Measurements from ENCODE around the gene ATF6. TPM values are rescaled to one million over a fixed set of nuclear protein-coding genes. Genes with fewer than 3 reads are reported as not detected.

The ATF6 gene
- total RNA-seq, 1 experiment from 2014 or later: 6.2 TPM

DNA sequence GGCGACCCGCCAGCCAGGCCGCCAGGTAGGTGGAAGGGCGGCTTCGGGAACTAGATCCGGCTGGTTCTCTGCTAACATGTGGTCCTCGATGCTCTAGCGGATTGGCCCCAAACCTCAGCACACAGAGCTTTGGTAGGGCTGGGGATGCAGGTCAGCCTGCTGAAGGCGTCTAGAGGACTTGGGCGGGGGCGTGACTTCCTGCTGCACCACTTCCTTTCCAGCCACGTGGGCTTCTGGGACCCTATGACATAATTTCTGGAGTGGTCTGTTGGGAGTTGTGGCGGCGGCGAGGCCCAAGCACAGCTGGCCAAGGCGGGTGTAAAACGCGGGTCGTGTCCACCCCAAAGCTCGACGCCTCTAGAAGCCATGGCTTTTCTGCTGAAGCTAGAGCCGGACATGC, 124.5 kb downstream of the ATF6 start:
- no peak for DNase-seq (ENCODE audit: low spot score)

DNA sequence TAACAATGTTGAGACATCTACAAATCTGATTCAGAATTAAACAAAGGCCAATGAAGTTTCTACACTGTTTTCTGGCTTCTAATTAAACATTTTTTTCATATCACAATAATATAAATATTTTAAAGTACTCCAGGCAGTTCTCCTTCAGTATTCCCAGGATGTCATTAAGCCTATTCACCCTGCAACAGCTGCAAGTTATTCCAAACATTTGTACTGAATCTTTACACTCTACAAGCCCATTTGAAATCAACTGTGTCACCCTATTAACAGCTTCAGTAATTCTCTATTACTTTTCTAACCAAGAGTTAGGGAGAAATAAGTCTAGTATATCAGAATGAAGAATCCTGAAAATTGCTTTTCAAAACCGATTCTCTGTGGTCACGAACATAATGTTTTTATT, 133.0 kb downstream of the ATF6 start:
- no peak for DNase-seq (ENCODE audit: low spot score)

DNA sequence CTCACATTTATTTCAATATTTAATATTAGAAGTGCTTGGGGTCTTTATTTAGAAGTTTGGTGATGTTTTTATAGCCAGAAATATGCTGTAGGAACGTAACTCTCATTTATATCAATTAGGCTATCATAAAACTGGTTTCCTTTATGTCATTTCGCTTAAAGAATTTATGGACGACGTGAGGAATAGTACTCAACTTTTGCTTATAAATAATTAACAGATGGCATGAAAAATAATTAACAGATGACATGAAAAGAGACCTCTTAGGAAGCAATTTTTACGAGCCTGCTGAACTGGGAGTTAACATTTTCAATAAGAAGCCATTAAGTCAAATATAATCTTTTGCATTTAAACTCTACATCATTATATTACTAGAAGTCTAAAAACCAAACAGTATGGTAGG, 134.0 kb downstream of the ATF6 start:
- DNase-seq (ENCODE audit: low spot score): peak; percentile 29

DNA sequence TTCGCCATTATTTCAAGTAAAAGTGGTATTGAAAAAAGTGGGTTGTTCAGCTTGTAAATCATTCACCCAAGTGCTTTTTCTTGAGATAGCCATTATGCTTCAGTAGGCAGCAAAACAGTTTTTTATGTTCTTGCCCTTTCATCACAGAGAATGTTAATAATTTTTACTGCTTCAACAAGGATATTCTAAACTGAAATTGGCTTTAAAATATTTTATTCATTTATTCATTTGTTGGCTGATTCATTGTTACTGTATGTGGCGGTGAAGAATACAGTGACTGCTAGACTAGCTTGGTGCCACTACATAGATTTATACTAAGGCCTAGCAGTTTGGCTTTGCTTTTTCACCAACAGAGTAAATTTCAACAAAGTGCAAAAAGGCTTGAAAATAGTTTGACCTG, 136.1 kb downstream of the ATF6 start:
- DNase-seq (ENCODE audit: low spot score): no peak

DNA sequence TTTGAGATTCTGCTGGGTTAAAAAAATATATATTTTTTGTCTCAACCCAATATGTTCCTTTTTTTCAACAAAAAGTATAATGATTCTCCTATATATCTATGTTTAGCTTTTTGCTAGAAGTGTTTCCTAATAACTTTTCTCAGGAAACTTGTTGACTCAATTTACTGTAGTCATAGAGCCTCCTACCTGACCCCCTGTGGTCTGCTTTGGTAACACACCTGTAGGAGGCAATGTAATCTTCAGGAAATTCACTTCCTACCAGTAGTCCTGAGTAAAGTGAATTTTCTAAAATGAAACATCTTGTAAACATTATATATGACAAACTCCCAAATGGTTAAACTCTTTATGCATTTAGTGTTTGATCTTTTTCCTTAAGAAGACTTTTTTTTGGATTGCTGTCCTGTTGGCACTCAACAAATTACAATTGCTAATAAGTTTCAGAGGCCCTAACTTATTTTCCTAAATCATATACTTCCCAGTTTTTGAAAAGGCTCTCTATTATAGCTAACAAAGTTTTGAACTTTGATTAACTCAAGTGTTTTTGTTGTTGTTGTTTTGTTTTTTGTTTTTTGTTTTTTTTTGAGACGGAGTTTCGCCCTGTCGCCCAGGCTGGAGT, 139.3 kb downstream of the ATF6 start:
- peak; percentile 46 for DNase-seq (ENCODE audit: low spot score)

DNA sequence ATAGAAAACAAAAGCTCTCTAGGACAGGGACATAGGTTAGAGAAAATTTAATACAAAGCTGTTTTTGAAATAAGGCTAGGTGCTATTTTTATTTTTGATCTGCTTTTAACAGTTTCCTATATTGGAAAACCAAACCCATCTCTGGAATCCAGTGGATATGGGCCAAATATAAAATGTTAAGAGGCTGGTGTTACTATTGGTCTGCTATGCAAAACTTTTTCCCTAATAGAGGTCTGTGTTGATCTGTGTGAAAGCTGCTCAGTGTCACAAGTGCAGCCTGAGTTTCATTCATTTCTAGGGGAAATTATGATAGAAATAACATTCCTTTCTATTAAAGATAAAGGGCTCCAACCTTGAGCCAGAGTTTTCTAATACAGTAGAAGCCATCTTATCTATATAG, 141.1 kb downstream of the ATF6 start:
- DNase-seq (ENCODE audit: low spot score): no peak

DNA sequence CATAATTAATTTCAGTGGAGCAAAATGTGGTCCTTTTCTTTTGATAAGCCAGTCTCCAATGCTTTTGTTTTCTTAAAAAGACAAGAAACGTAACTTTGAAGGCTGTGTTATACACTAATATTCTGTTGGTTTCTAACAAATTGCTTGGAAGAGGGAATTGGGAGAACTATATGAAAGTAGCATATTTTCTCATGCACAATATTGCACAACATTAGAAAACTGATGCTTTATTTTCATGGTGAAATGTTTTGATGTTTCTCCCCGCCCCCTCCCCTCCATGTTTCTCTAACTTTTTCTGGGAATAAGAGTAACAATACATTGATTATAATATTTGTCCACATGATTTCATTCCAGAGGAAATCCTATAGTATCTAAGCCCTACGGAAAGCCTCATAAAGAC, 142.1 kb downstream of the ATF6 start:
- no peak for DNase-seq (ENCODE audit: low spot score)

DNA sequence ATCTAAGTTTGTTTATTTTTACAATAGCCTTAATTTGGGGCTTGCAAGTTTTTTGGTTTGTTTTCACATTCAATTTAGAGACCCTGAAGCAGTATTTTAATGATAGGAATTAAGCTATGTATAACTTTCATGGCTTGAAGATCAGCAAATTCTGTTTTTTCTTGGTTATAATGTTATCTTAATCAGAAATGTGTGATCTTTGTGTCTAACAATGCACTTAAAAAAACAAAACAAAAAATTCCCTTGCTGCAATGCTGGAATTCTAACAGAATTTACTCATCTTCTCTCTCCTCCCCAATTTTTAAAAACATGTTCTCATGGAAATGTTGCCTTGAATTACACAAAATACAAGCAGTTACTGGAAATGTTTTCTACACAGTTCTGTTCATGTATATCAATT, 144.5 kb downstream of the ATF6 start:
- DNase-seq (ENCODE audit: low spot score): no peak

DNA sequence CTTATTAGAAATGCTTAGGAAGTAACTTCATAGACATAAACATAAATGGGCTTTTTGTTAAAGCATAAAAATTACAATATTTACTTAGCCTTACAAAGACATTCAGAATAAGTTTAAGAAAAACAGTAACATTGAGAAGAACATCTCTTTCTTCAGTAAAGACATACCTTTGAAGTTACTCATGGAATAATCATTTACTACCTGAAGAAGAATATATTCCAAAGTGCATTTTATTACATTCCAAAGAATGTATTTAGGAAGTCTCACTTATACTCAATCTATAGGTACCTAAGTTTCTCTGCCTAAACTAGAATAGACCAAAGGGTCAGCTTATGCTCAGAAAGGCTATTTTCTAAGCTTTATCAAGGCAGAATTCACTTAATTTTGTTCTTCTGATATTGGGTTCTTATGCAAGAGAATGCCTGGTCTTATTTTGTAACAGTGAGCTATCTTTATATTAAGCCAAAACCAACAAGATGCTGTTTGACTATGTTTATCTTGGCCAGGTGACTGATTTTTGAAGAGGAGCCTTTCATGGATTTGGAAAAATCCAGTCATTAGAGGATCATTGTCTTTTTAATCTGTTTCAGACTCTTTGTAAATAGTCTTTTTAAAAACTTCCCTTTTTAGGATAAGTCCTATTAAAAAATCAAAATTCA, 147.5 kb downstream of the ATF6 start:
- peak; percentile 25 for DNase-seq (ENCODE audit: low spot score)

DNA sequence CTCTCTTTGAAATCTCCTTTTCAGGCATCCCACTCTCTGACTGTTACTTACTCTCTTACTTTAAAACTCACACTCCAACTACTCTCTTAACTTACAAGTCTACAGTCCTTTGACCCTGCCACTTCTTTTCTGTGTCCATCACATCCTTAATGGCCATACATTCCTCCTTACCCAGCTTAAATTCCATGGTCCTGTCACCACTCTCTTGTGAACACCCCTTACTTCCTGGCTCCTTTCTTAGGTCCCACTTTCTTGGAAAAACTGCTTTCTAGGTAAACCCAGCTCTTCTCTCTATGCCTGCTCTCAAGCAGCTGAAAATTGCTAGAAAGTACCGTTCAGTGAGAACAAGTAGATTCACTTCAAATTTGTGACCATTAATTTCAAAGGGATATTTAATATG, 148.5 kb downstream of the ATF6 start:
- DNase-seq (ENCODE audit: low spot score): no peak

DNA sequence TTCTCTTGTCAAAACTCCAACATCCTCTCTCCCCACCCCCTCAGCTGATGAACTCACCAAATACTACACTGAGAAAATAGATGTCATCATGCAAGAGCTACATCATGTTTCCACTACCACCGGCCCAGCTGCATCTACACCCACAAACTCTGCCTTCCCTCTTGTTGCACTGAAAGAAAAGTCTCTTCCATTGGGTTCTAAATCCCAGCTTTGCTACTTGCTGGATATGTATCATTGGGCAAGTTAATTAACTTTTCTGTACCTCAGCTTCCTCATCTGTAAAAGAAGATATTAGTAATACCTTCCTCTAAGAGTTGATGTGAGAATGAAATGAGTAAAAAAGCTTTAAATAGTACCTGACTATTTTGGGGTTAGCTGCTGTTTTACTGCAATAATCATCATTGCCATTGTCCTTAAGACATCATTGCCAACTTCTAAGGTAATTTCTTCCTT, 149.0 kb downstream of the ATF6 start:
- DNase-seq (ENCODE audit: low spot score): no peak

DNA sequence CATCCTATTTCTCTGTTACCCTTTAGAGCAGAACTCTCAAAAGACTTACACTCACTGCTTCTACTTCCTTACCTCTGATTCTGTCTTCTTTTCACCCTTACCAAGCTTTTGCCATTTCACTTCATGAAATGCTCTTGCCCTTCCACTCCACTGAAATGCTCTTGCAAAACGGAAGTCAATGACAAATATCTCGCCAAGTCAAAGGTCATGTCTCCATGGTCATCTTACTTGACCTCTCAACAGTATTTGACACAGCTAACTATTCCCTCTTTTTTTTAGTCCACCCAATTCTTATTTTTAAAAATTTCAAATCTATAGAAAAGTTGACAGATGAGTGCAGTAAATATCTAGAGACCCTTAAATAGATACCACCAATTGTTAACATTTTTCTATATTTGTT, 149.9 kb downstream of the ATF6 start:
- no peak for DNase-seq (ENCODE audit: low spot score)

DNA sequence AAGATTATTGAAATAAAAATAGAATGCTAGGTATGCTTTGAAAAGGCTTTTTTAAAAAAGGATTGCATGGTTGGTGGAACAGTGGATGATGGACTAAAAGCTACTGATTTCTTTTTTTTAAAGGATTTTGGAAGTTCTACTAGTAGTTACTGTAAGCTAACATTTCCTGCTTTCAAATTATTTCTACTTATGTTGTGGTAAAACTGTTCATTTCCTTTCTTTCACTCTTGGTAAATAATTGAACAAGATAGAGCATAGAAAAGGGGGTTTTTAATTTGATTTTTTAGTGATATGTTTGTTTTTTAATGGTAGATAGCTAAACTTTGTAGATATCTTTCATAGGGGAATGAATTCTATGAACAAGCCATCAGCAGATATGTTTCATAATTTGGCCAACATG, 153.1 kb downstream of the ATF6 start:
- DNase-seq (ENCODE audit: low spot score): no peak

DNA sequence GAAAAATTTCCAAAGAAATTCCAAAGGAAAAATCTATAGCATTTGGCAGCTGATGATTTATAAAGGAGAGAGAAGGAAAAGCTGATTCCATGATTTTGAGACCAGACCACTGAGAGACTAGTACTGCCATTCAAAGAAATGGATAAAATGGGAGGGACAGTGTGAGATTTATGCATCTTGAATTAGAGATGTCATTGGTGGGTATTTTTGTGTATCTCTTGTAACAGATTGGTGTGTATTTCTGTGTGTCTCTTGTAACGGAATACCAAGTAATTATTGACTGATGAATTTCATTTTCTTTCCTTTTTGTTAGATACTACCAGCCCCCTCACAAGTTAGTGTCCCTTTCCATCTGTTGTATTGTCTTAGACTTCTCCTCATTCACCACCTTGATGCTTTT, 155.4 kb downstream of the ATF6 start:
- DNase-seq (ENCODE audit: low spot score): no peak

DNA sequence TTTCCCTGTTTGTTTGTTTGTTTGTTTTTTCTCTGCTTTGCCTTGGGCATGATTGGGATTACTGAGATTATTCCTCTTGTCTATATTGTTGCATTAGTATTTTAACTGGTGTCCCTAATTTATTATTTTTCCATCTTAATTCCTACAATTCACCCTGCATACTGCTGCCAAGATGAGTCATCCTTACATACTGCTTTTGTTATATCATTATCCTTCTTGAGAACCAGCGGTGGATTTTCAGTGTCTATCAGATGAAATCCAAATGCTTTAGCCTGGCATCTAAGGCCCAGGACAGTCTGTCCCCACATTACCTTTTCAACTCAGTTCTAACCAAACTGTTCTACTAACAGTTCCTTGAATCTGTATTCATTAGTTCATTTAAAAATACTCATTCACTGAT, 155.9 kb downstream of the ATF6 start:
- no peak for DNase-seq (ENCODE audit: low spot score)

DNA sequence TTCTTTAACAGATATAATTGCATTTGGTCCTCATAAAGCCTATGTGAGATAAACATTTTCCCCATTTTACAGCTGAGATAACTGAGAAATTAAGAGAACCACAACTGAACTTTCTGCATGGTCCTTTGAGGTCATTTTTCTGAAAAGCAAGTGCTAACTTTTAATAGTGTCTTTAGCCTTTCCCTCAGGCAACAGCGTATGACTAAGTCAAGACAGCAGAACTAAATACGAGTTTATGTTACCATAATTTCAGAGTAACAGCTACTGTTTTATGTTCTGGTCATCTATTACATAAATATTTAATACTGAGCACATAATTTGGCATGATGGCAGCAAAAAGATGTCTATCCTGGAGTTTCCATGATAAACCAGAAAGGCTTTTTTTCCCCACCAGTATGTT, 161.9 kb downstream of the ATF6 start:
- no peak for DNase-seq (ENCODE audit: low spot score)

DNA sequence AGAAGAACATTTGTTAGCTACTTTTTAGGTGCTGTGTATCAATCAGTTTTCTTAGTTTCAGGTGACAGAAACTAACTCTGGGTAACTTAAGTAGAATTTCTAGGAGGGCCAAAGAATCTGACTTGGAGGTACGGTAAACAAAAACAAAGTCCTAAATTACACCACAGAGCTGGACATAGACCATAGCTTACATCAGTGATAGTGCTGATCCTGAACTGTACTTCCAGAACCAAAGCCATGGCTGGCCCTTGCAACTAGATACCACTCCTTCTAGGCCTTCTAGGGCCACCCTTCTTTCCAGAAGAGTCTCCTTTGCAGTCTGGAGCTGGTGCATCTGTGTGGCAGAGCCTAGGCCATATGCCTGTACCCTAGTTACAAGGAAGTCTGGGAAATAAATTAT, 163.0 kb downstream of the ATF6 start:
- DNase-seq (ENCODE audit: low spot score): no peak

DNA sequence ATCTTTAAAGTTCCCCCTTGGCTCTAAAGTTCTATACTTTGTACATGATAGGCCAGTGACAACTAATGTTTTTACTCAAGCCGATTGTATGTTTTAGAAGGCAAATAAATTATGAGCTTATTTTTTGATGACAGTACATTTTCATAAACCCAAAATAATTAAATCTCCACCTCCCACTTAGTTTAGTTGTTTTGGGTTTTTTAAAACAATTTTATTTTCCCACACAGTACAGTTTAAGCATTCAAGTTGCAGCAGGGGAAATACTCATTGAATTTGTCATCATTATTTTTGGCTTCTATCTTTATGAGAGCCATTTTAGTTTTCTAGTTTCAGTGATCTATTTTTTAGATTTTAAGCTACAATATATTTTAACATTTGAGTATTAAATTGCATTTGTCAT, 163.9 kb downstream of the ATF6 start:
- no peak for DNase-seq (ENCODE audit: low spot score)

DNA sequence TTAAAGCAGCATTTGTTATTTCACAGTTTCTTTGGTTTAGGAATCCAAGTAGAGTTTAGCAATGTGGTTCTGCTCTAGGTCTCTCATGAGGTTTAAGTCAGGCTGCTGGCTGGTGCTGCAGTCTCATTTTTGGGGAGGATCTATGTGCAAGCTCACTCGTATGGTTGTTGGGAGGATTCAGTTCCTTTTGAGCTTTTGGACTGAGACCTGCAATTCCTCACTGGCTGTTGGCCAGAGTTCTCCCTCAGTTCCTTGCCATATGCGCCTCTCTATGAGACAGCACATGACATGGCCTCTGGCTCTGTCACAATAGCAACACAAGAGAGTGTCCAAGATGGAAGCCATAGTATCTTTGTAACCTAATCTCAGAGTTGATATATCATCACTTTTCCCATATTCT, 166.5 kb downstream of the ATF6 start:
- DNase-seq (ENCODE audit: low spot score): no peak

DNA sequence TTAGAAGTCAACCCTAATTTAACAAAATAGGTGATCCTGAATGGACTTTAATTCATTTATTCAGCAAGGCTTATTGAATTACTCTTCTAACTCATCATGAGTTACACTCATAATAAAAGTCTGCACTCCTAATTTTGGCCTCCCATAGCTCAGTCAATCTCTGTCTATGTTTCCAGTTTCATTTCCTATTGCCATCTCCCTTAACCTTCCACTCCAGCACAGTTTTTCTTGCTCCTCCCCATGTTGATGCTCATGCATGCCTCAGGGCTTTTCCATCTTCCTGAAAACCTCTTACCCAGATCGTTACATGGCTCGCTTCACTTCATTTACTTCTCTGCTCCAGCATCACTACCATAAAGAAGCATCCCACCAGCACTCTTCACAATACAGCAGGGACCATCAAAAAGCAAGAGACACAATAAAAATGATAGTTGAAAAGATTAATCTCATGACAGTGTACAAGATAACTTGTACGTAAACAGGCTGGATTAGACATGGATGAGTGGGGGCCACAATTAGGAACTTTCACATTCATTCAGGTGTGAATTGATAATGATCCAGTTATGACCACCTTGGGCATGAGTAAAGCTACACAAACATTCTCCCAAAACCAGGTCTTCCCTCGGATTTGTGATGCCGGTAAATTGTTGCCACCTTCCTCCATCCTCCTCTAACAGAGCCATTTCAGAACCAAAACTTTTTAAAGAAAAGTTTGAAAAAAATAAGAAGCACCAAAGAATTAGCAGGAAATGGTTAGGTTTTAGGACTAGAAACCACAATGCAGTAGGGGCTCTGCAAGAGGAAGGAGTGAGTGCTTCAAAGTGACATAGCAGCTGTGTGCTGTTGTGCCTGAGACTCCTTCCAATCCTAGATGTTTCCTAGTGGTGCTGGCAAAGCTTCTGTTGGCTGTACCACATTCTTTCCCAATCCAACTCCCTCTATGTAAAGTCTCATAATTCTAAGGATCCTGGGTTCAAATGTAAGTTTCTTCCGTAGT, 167.8 kb downstream of the ATF6 start:
- DNase-seq (ENCODE audit: low spot score): no peak

DNA sequence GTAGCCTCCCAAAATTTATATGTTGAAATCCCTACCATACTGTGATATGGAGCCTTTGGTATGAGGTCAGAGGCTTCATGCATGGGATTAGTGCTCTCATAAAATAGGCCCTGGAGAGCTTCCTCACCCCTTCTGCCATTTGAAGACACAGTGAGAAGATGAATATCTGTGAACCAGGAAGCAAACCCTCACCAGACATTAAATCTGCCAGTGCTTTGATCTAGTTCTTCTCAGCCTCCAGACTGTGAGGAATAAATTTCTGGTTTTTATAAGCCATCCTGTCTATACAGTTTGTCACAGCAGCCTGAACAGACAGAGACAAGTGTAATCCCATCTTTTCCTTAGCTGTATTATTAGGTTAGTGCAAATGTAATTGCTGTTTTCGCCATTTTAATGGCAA, 169.1 kb downstream of the ATF6 start:
- DNase-seq (ENCODE audit: low spot score): no peak

DNA sequence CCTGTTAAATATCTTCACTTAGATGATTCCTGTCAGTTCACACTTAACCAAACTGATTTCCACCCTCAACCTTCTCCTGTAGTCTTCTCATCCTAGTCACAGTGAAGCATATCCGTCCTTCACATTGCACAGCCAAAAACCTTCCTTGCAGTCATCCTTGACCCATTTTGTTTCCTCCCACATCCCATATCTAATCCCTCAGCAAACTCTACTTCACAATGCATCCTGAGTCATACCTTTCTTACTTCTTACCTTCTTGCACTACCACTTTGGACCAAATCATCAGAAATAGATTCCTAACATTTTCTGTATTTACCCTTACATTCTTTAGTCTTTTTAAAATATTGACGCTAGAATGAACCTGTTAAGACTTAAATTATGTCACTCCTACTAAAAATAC, 170.7 kb downstream of the ATF6 start:
- no peak for DNase-seq (ENCODE audit: low spot score)

Measured in HT-29 (cell line).